Inflammatory macrophage (primary cell): ENCODE results near the gene MYOZ2.

Experiments
- DNase-seq, 2 donors: peaks; one replicate each; pipeline ENCODE4 v3.0.0-alpha.2; 2020 to 2022

MYOZ2 gene

GRCh38 chr4:119204916-119205315, 69.3 kb downstream of the MYOZ2 start:
- DNase-seq = peak in 1 of 2 donors; percentile 60

- DNase-seq = no peak
Observed at GRCh38 chr4:119205690-119206089, 70.1 kb downstream of the MYOZ2 start.

- DNase-seq = no peak
Observed at GRCh38 chr4:119206178-119206577, 70.5 kb downstream of the MYOZ2 start.

- DNase-seq = no peak
Observed at GRCh38 chr4:119207051-119207450, 71.4 kb downstream of the MYOZ2 start.

GRCh38 chr4:119209077-119209476, 73.4 kb downstream of the MYOZ2 start:
- DNase-seq = peak; percentile 74 to 81

- DNase-seq = no peak
Observed at GRCh38 chr4:119209586-119209985, 74.0 kb downstream of the MYOZ2 start.

GRCh38 chr4:119210775-119211174, 75.1 kb downstream of the MYOZ2 start:
- DNase-seq = peak in 1 of 2 donors; percentile 22

GRCh38 chr4:119211867-119212233, 76.2 kb downstream of the MYOZ2 start:
- no peak for DNase-seq

GRCh38 chr4:119212234-119212963, 76.8 kb downstream of the MYOZ2 start, which contains the start of gene USP53:
USP53 (plus strand) TSS chr4:119212713; CDS start chr4:119239760, 27,047 bp downstream.
- peak; percentile 90 to 91 for DNase-seq

GRCh38 chr4:119212964-119213606, 77.5 kb downstream of the MYOZ2 start:
- peak; percentile 65 to 74 for DNase-seq

GRCh38 chr4:119218093-119218492, 82.5 kb downstream of the MYOZ2 start:
- DNase-seq = no peak

- DNase-seq = no peak
Observed at GRCh38 chr4:119221412-119221811, 85.8 kb downstream of the MYOZ2 start.

- no peak for DNase-seq
Observed at GRCh38 chr4:119227690-119228089, 92.1 kb downstream of the MYOZ2 start.

- DNase-seq = no peak
Observed at GRCh38 chr4:119228406-119228805, 92.8 kb downstream of the MYOZ2 start.

GRCh38 chr4:119229908-119230687, 94.5 kb downstream of the MYOZ2 start:
- no peak for DNase-seq

GRCh38 chr4:119231491-119231890, 95.9 kb downstream of the MYOZ2 start:
- DNase-seq = no peak

- no peak for DNase-seq
Observed at GRCh38 chr4:119232286-119232685, 96.7 kb downstream of the MYOZ2 start.

- DNase-seq = peak in 1 of 2 donors; percentile 20
Observed at GRCh38 chr4:119233191-119233590, 97.6 kb downstream of the MYOZ2 start.

- DNase-seq = peak; percentile 18 to 65
Observed at GRCh38 chr4:119233750-119234149, 98.1 kb downstream of the MYOZ2 start.

- DNase-seq = no peak
Observed at GRCh38 chr4:119237201-119237600, 101.6 kb downstream of the MYOZ2 start.
